BLaER1 treated with 17β-estradiol and CSF1 and Interleukin-3, amounts not matched to agents 10 nM and 100 nM (cell line): Measurements from ENCODE around the gene TBX4.
"Not testable (repeated sequence)": the region's sequence is repeated elsewhere in the genome, so short reads cannot be mapped to it uniquely, and the experiment has no call there.

Experiments used
- H3K27ac ChIP-seq, 11 experiments: shearing (Covaris generic); formaldehyde crosslinking; 2 replicates each; pipeline ENCODE4 v1.8.1; 2022
- H3K27me3 ChIP-seq, 11 experiments: shearing (Covaris generic); formaldehyde crosslinking; 2 replicates each; pipeline ENCODE4 v1.8.1; 2022
- H3K36me3 ChIP-seq, 11 experiments: shearing (Covaris generic); formaldehyde crosslinking; 2 replicates each; pipeline ENCODE4 v1.8.1; 2022
- H3K4me1 ChIP-seq, 10 experiments: shearing (Covaris generic); formaldehyde crosslinking; 2 replicates each; pipeline ENCODE4 v1.8.1; 2022
- H3K4me2 ChIP-seq, 11 experiments: shearing (Covaris generic); formaldehyde crosslinking; 2 replicates each; pipeline ENCODE4 v1.8.1; 2022
- H3K4me3 ChIP-seq, 10 experiments: shearing (Covaris generic); formaldehyde crosslinking; 2 replicates each; pipeline ENCODE4 v1.8.1; 2022
- H3K9ac ChIP-seq, 11 experiments: shearing (Covaris generic); formaldehyde crosslinking; 2 replicates each; pipeline ENCODE4 v1.8.1; 2022
- H3K9me3 ChIP-seq, 11 experiments: shearing (Covaris generic); formaldehyde crosslinking; replicated peaks in 1 of 11; 2 replicates each; pipeline ENCODE4 v1.8.1; 2022
- H4K20me1 ChIP-seq, 11 experiments: shearing (Covaris generic); formaldehyde crosslinking; 2 replicates each; pipeline ENCODE4 v1.8.1; 2022
- Cebpa-rat ChIP-seq, 11 experiments: shearing (Covaris generic); IDR thresholded peaks; 2 replicates each; pipeline ENCODE4 v1.8.1; 2022

The TBX4 gene

GRCh38 chr17:61448042-61448441 is 4.2 kb upstream of the TBX4 start:
- no peak for TF ChIP-seq Cebpa-rat (IDR thresholded peaks at IDR 0.05)
- Histone ChIP-seq H3K4me3 (no peak overlapping the region), H3K4me1 (no peaks in the 10 kb centered on the region), H3K9me3 (peaks cover 19 to 25% (median 20%) of the 10 kb centered on the region in 11 experiments), H3K9ac (no peak overlapping the region), H3K27me3 (peaks cover 12 to 23% (median 19%) of the 10 kb centered on the region in 11 experiments), H3K27ac (no peak overlapping the region), H3K36me3 (no peaks in the 10 kb centered on the region), H4K20me1 (no peaks in the 10 kb centered on the region), H3K4me2 (no peak overlapping the region)

GRCh38 chr17:61449140-61449539 is 3.1 kb upstream of the TBX4 start:
- H3K4me3 ChIP-seq, H4K20me1 ChIP-seq, H3K4me1 ChIP-seq, H3K36me3 ChIP-seq, H3K9ac ChIP-seq, H3K4me2 ChIP-seq, H3K27ac ChIP-seq: not testable (repeated sequence)
- Histone ChIP-seq H3K9me3 (peaks cover 23 to 30% (median 25%) of the 10 kb centered on the region in 11 experiments), H3K27me3 (peaks cover 12 to 23% (median 20%) of the 10 kb centered on the region in 11 experiments)

GRCh38 chr17:61449707-61450640 is 2.2 kb upstream of the TBX4 start:
- no peak overlapping the region for H3K4me2 ChIP-seq
- no peaks in the 10 kb centered on the region for H4K20me1 ChIP-seq
- no peak overlapping the region for H3K27ac ChIP-seq
- no peak overlapping the region for H3K9ac ChIP-seq
- H3K4me3 ChIP-seq = no peak overlapping the region
- H3K36me3 ChIP-seq = peaks cover 0 to 4% (median 0%) of the 10 kb centered on the region in 11 experiments; a peak in 1 of 22 replicates
- H3K27me3 ChIP-seq = peaks cover 12 to 29% (median 20%) of the 10 kb centered on the region in 11 experiments
- H3K4me1 ChIP-seq = no peaks in the 10 kb centered on the region
- H3K9me3 ChIP-seq = peaks cover 31 to 39% (median 34%) of the 10 kb centered on the region in 11 experiments
- no peak for TF ChIP-seq Cebpa-rat (IDR thresholded peaks at IDR 0.05)

- Histone ChIP-seq H3K4me3 (no peak overlapping the region), H3K27ac (no peak overlapping the region), H4K20me1 (no peaks in the 10 kb centered on the region), H3K4me1 (no peaks in the 10 kb centered on the region), H3K9ac (no peak overlapping the region), H3K36me3 (peaks cover 0 to 4% (median 0%) of the 10 kb centered on the region in 11 experiments; a peak in 1 of 22 replicates), H3K9me3 (peaks cover 41 to 48% (median 43%) of the 10 kb centered on the region in 11 experiments), H3K27me3 (peaks cover 12 to 29% (median 20%) of the 10 kb centered on the region in 11 experiments), H3K4me2 (no peak overlapping the region)
- TF ChIP-seq Cebpa-rat (IDR thresholded peaks at IDR 0.05) = no peak
These were observed 1.3 kb upstream of the TBX4 start for GRCh38 chr17:61450641-61451537.

- Histone ChIP-seq H3K4me1 (no peaks in the 10 kb centered on the region), H3K4me2 (no peak overlapping the region), H4K20me1 (no peaks in the 10 kb centered on the region), H3K9me3 (peaks cover 49 to 56% (median 51%) of the 10 kb centered on the region in 11 experiments), H3K36me3 (peaks cover 0 to 4% (median 0%) of the 10 kb centered on the region in 11 experiments; a peak in 1 of 22 replicates), H3K27ac (no peak overlapping the region), H3K27me3 (peaks cover 12 to 32% (median 21%) of the 10 kb centered on the region in 11 experiments), H3K4me3 (no peak overlapping the region), H3K9ac (no peak overlapping the region)
- TF ChIP-seq Cebpa-rat (IDR thresholded peaks at IDR 0.05) = no peak
These were observed 503 bp upstream of the TBX4 start for GRCh38 chr17:61451538-61452300.

GRCh38 chr17:61453566-61454380 is 1.6 kb downstream of the TBX4 start:
- H3K9me3 ChIP-seq = peaks cover 58 to 68% (median 62%) of the 10 kb centered on the region in 11 experiments
- no peak for TF ChIP-seq Cebpa-rat (IDR thresholded peaks at IDR 0.05)
- peaks cover 0 to 6% (median 0%) of the 10 kb centered on the region in 10 experiments; a peak in 4 of 20 replicates for H3K4me1 ChIP-seq
- peaks cover 22 to 53% (median 38%) of the 10 kb centered on the region in 11 experiments for H3K27me3 ChIP-seq
- no peak overlapping the region for H3K4me2 ChIP-seq
- H4K20me1 ChIP-seq = no peaks in the 10 kb centered on the region
- H3K27ac ChIP-seq = no peak overlapping the region
- H3K9ac ChIP-seq = no peak overlapping the region
- peaks cover 0 to 4% (median 0%) of the 10 kb centered on the region in 11 experiments; a peak in 1 of 22 replicates for H3K36me3 ChIP-seq
- H3K4me3 ChIP-seq = 0 out of 20 replicates have a peak overlapping the region, but pooled peaks of 1 of the 10 experiments have one; percentile 19

- no peak overlapping the region for H3K9ac ChIP-seq
- H3K4me3 ChIP-seq = 0 out of 20 replicates have a peak overlapping the region, but pooled peaks of 1 of the 10 experiments have one; percentile 19
- H3K4me2 ChIP-seq = no peak overlapping the region
- peaks cover 0 to 10% (median 0%) of the 10 kb centered on the region in 10 experiments; a peak in 4 of 20 replicates for H3K4me1 ChIP-seq
- H3K27me3 ChIP-seq = peaks cover 29 to 61% (median 47%) of the 10 kb centered on the region in 11 experiments
- peaks cover 0 to 4% (median 0%) of the 10 kb centered on the region in 11 experiments; a peak in 1 of 22 replicates for H3K36me3 ChIP-seq
- no peak overlapping the region for H3K27ac ChIP-seq
- H4K20me1 ChIP-seq = no peaks in the 10 kb centered on the region
- no peak for TF ChIP-seq Cebpa-rat (IDR thresholded peaks at IDR 0.05)
- H3K9me3 ChIP-seq = peaks cover 58 to 68% (median 62%) of the 10 kb centered on the region in 11 experiments
These were observed 2.4 kb downstream of the TBX4 start for GRCh38 chr17:61454381-61455323.
